NCI-H1930 (cell line): Measurements from ENCODE around the gene ZNF219.

ENCODE experiments used
- DNase-seq, 2 experiments: peaks; one replicate each; lab custom pipeline; 2025; lab: John Stamatoyannopoulos, UW

ZNF219 gene

DNA sequence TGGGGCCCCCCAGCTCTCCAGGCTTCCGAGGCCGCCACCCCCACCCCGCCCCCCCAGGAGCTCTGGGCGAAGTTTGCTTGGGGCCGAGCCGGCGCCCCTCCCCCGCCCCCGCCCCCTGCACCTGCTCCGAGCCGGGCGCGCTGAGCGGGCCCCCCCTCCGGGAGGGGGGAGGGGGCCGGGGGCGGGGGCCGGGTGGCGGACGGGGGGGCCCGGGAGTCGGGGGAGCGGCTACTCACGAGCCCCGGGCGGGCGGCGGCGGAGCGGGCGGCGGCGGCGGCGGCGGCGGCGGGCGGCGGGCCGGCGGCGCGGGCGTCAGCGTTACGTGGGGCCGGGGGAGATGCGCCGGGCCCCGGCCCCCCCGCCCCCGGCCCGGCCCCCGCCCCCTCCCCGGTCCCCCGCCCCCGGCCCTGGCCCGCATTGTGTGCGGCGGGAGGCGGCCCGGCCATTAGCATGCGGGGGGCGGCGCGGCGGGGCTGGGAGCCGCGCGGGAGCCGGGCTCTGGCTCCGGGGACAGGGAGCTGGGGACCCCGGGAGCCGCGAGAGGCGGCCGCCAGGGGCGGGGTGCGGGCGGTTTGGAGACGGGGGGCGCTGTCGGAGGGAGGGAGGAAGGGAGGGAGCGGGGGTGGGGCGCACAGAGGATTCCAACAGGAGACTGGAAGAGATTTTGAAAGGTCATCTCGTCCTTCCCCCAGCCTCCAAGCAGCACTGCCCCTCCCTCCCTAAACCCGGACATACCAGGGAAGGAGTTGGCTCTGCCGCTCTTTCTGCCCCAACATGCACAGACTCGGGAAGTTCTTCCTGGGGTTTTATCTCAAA, at the start of gene ZNF219:
Gene ZNF219, minus strand, starts transcription at position 580 of the 816 bp plus-strand sequence. CDS start 5,064 bp downstream, outside the sequence.
- peak in 1 of 2 experiments; percentile 39 for DNase-seq

DNA sequence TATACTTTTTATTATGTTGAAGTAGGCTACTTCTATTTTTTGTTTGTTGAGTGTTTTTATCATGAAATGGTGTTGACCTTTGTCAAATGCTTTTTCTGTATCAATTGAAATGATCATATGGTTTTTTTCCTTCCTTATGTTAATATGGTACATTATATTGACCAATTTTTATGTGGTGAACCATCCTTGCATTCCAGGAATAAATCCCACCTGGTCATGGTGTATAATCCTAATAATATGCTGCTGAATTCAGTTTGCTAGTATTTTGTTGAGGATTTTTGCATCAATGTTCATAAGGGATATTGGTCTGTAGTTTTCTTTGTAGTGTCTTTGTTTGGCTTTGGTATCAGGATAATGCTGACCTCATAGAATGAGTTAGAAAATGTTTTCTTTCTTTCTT, 47.0 kb upstream of the ZNF219 start:
- DNase-seq, result no peak

DNA sequence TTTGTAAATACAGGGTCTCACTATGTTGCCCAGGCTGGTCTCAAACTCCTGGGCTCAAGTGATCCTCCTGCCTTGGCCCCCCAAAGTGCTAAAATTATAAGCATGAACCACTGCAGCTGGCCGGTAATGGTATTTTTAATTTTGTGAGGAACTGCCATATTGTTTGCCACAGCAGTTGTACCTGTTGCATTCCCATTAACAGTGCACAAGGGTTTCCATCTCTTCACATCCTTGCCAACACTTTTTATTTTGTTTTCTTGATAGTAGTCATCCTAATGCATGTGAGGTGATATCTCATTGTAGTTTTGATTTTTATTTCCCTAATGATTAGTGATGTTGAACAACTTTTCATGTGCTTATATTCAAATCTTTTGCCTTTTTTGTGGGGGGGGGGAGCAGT, 43.9 kb upstream of the ZNF219 start:
- DNase-seq, result no peak

DNA sequence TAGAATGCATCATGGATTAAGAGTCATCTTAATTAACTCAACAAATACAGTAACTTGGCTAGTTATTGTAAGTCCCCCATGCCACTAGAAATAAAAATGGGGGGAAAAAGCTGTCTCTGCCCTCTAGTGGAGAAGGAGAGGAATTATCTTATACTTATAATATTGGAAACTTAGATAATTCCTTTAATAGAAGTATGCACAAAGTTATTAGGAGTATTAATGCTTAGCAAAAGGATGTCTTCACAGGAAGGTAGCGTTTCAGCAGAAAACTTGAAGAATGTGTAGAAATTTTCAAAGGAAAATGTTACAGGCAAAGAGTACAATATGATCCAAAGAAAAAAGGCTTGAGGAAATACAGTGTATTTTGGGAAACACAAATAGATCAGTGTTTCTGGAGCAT, 37.6 kb upstream of the ZNF219 start:
- DNase-seq, result no peak

DNA sequence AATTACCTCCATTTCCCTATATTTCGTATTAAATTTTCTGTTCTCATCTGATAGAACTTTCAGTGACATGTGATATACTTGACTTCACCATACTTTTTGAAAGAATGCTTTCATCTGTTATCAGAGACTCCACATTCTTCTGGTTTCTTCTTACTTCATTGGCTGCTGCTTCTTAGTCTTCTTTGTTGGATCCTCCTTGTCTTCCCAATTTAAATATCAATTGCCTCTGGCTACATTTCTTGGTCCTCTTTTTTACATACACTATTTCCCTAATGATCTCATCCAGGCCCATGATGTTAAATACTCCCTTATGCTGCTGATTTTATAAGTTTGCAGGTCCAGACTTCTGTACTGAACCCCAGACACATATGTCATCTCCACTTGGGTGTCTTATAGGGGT, 35.4 kb upstream of the ZNF219 start:
- no peak for DNase-seq

DNA sequence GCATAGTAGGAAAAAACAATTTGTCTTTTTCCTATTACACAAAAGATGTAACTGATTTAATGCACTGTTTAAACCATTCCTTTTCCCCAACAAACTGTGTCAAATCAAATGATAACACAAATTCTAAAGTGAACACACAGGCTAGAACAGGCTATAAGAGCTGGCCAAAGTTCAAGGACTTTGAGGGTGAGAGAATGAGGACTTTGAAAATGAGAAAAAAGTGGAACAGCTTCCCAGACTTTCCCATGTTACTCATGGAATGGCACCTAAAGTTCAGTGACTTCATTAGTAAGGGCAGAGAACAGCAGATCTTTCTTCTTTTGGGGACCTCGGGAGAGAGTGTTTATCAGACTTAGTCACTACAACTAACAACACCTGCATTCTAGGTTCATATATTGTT, 25.0 kb upstream of the ZNF219 start:
- no peak for DNase-seq

DNA sequence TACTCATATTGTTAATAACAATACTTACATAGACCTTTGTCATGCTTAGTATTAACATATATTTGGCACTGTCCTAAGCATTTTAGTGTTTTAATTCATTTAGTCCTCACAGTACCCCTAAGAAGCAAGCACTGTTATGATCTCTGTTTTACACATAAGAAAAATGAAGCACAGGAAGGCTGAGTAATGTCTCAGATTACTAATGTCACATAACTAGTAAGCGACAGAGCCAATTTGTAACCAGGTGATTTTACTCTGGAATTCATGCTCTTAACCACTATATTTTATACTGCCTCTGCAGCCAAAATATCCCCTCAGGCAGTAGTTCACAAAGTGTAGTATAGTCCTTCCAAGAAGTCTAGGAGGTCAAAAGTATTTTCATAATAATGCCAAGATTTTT, 22.7 kb upstream of the ZNF219 start:
- DNase-seq, result no peak

DNA sequence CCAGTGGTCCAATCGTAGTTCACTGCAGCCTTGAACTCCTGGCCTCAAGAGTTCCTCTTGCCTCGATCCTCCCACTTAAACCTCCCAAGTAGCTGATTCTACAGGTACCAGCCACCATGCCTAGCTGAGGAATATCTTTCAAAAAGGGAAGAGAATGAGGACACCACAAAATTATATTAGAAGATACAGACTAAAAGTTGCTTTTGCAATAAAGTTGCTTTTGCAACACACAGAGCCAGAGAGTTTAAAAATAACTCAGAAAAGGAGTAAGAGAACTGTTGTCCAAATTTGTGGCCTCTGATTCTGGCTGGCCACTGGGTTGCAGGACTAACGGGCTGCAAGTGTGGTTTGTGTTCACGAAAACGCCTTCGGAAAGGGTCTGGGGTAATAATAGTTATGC, 22.2 kb upstream of the ZNF219 start:
- DNase-seq, result no peak

DNA sequence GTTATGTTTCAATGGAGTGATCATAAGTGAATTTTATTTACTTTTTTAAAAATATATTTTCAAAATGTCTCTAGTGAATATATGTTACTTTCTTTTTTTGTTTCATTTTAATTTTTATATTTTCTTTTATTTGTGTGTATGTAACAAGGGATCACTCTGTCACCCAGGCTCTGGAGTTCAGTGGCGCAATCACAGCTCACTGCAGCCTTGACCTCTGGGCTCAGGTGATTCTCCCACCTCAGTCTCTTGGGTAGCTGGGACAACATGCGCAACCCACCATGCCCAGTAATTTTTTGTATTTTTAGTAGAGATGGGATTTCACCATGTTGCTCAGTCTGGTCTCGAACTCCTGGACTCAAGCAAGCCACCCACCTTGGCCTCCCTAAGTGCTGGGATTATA, 20.5 kb upstream of the ZNF219 start:
- no peak for DNase-seq

DNA sequence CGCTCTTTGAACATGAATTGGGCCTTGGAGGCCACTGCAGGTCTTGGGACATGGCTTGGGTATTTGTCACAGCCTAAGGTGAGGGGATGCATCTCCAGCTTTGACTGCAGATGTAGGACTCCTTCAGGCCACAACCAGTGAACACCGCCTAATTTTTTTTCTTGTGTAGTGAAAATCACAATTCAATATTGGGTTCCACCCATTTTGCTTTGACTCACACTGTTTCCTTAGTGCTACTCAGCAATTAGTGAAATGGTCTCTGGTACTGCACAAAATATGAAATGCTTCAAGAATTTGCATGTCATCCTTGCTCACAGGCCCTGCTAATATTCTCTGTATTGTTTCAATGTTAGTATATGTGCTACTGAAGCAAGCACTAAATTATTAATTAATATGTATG, 14.9 kb upstream of the ZNF219 start:
- DNase-seq, result no peak

DNA sequence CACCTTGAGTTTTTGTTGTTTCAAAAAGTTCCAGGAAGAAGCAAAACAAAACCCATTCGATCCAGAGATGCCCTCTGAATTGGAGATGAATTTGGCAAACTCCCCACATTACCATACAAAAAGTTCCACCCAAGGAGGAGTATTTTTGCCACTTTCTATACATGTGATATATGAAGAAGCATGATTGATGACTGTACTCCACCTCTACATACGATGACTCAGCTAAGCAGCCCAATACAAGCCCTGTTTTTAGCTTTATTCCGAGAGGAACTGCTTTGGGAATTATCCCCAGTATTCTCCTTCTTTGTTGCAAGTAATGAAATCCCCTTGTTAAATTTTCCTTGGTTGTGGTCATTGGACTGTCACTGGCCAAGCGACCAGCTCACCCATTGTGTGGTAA, 13.8 kb upstream of the ZNF219 start:
- DNase-seq, result no peak

DNA sequence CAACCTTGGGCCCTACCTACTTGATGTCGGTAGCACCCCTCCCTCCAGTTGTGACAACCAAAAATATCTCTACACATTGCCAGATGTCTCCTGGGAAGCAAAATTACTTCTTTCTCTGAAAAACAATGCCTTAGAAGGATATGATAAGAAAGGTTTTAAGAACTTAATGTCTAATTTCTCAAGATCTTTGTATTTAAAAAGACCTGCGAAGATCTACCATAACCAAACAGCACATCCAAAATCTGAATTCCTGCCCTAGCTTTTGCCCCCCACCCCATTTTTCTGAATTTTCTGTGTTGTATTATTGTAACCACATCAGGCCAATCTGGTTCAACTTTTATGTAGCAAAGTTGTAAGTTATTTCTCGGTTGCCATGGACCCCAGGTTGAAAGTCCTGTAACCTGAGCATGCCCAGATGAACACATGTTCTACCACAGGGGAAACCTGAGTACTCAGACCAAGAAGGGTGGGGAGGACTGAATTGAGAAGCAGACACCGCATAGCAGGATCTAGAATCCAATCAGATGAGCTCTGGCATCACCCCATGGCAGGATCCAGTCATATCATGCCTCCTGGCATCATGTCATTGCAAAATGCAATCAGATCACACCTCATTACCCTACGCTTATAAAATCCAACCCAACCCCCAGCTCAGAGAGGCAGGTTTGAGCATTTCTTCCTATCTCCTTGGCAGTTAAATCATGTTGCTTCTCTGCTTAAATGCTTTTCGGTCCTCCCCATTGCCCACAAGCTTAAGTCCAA, 11.1 kb upstream of the ZNF219 start:
- no peak for DNase-seq

DNA sequence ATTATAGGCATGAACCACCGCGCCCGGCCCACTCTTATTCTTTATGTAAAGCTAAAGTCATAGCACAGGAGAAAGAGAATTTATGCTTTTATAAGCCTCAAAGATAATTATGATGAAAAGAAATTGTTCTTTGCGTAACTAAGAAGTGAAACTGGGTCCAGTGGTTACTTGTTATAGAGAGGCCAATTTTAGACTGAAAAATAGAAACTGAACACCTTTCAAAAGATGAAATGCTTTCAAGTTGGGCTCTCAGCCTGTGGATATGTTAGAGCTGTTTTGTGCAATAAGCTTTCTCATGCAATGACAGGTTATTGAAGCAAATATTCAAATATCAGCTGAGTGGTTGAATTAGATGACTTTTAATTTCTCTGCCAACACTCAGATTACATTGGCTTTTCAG, 10.3 kb upstream of the ZNF219 start:
- DNase-seq, result no peak

DNA sequence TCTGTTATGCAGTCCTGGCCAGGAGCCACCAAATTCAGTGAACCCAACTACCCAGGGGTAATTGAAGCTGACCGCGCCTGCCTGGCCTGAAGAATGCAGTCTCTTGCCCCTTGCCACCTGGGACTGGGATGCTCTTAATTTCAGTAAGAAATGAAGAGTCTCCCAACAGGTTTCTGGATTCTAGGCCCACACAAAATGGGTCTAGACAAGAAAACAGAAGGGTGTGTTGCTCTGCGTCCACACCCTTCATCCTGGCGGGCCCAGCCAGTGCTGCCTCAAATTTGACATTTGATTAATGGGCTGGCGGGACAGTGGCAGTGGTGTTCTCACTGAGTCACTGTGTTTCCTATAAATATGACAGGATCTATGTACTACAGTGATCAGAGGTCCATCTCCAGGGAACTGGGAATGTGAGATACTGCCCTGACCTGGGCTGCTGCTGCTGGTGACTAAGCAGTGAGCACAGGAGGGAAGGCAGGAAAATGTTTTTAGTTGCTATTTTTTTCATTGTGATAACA, 8.9 kb upstream of the ZNF219 start:
- DNase-seq, result no peak

DNA sequence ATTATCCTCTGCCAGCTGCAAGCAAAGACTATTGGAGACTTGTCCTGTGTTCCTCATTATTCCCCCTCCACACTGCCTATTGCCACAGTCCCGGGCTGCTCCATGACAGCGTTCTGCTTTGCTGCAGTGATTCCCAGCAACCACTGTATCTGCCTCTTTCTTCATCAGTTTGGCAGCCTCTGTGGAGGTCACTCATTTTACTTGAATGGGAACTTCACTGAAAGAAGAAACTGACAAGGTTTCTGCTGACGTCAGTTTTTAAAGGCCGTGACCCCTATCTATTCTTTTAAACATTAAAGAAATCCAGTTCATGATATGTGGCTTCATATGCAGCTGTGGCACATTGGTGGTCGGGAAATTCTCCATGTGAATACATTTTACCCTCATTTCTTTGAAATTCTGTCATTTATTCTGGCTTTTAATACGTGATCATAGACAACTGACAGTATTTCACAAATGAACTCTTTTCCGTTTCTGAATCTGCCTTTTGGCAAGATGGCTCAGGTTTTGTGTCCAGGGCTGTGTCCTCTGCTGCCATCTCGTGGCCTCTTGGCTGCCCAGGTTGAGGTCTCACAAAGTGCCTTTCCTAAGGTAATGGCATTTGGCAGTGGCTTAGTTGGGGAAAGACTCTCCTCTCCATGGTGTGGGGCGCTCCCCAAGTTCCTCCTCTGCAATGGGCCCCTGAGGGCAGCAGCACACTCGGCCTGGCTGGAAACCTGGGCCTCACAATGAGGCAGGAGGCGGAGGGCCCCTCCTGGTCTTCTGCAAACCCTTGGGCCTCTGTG, 8.2 kb upstream of the ZNF219 start:
- DNase-seq, result peak; percentile 30 to 55

DNA sequence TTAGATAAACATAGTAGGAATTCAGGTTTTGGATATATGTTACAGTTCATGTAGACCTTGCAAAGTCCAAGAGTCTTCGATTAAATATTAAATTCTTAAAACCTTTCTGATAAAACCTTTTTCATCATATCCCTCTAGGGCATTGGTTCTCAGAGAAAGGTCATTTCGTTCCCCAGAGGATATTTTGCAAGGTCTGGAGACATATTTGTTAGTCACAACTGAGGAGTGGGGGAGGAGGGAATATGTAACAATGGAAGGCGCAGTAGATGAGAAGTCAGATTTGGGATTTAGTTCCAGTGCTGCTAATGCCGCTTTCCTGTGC, 7.7 kb upstream of the ZNF219 start:
- DNase-seq, result no peak

DNA sequence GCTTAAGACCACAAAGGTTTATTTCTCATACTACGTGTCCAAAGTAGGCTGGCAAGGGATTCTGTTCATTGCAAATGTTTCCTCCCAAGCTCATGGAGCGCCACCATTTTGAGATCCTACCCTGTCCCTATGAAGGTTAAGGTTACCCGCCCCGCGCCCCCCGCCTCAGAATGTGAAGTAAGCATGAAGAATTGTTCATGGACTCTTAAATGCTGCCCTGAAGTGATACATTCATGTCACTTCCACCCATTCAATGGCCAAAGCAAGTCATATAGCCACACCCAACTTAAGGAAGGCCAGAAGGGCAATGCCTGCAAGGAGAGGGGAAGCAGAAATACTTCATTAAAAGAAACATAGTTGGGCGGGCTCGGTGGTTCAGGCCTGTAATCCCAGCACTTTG, 6.6 kb upstream of the ZNF219 start:
- no peak for DNase-seq

DNA sequence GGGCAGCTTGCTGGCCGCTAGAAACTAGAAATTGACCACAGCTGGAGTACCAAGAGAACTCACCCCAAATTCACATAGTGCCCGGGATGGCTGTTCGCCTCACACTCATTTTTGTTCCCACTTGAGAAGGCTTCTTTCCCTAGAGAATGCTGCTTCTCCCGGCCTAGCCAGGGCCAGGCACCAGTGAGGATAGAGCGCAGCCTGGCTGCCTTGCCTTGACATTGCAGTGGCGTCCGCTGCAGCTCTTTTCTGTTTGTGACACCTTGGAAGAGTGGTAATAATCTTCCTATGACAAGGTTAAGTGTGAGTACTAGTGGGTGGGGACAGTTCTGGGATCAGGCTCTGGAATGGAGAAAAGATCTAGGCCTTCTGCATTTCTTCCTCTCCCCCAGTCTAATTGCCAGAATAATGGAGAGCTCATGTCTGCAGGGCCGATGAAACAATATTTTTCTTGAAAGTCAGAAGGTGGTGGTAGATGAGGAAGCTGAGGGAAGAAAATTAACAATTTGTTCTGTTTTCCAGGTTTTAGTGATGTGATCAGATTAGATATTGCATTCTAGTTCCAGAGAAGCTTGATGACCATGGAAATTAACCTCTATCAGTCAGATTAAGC, 6.1 kb upstream of the ZNF219 start:
- peak; percentile 51 to 70 for DNase-seq

DNA sequence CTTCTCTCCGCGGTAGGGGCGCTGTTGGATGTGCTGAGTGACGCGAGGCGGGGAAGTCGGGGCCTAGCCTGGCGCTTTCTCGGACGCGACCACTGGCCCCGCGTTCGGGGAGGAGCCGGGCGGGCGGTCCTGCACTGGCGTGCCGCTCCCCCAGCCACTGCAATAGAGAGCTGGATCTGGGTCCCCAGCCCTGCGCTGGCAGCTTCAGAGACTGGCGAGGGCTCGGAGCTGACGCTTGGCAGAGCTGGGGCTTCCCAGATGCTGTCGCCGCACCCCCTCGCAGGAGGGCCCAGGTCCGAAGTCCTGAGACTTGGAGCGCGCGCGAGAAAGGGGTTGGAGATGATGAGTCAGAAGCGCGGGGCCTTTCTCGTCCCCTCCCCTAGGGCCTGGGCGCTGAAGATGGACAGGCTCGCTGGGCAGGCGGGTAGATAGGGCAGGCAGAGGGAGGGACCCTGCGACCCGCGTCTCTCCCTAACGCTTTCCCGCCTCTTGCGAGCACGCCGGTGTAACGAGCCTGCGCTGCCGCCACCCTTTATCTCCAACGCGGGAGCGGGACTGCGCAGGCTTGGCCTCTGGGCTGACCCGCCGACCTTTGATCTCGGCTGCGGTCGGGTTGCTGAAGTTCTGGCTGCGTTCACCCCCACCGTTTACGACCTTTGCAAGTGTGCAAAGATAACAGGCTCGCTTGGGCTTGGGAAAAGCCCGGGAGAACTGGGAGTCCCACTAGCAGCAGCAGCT, 5.4 kb upstream of the ZNF219 start:
- peak; percentile 90 to 92 for DNase-seq

DNA sequence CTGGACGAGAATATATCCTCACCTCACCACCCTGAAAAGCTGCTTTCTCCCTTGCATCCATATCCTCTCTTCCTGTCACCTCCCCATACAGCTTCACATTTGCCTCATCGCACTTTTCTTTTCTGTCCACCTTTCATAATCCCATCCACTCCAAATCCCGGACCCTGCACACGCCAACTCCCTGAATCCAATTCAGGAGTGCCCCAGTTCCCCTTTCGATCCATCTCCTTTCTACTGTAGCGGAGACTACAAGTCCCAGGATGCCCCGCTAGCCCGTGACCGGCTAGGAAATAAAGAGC, 4.9 kb upstream of the ZNF219 start:
- no peak for DNase-seq

DNA sequence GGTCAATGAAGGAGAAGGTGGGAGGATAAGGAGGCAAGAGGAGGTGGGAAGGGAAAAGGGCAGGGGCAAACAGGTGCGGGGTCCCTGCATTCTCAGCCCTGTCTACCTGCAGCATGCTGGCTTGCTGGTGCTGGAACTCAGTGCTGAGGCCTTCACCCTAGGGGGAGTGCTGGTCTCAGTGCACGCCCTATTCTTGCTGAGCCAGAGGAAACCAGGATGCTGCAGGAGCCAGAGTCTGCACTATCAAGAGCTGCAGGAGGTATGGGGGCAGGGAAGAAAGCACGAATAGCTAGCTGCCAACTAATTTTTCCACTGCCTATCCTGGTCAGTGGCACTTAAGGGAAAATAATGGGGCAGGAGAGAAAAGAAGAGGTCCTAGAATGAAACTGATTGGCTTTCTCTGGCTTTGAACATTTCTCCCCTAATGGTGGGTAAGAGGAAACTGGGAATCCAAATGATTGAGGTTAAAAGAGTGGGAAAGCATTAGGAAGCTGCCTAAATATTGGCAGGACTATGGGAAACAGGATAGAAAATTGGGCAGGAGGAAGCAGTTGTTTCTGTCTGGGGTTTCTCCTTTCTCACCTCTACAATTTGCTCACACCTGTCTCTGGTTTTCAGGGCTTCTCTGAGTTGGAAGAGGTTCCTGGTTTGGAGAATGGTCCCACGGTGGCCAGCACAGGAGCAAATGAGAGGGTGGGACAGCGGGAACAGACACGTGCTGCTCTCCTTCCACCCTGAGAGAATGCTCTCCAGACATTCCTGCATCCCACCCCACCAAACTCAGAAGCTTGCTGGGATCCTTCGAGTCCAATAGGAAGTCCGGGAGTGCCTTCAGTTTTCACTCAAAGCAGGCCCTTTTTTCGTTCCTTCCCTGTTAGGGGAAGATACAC, 4.3 kb upstream of the ZNF219 start:
- no peak for DNase-seq
